22Rv1 (cell line): ENCODE measurements around the gene TIMM9.

Experiments used
- CTCF ChIP-seq: fragments of 450-650 bp; IDR thresholded peaks from 2 replicates; pipeline ENCODE4 v1.5.1; 2017; ENCODE audit warnings: mild to moderate bottlenecking
- ZFX ChIP-seq: fragments of 450-650 bp; IDR thresholded peaks from 2 replicates; pipeline ENCODE4 v1.6.1; 2017; ENCODE audit warnings: antibody characterized with exemption, borderline replicate concordance

GRCh38 chr14:58460772-58461171, 33.4 kb upstream of the TIMM9 start:
- TF ChIP-seq CTCF (no peak), ZFX (no peak)
